ENCODE measurements around the gene SLCO4A1.

SLCO4A1 gene

DNA sequence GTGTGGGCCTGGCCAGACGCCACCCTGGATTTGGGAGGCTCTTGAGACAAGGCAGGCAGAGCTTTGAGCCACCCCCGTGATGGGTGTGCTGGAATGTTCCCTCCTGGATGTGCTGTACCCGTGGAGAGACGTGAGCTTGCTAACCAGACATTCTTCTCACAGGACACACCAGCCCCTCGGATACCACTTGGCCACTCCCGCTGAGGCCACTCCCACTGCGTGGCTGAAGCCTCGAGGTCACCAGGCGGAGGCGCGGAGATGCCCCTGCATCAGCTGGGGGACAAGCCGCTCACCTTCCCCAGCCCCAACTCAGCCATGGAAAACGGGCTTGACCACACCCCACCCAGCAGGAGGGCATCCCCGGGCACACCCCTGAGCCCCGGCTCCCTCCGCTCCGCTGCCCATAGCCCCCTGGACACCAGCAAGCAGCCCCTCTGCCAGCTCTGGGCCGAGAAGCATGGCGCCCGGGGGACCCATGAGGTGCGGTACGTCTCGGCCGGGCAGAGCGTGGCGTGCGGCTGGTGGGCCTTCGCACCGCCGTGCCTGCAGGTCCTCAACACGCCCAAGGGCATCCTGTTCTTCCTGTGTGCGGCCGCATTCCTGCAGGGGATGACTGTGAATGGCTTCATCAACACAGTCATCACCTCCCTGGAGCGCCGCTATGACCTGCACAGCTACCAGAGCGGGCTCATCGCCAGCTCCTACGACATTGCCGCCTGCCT, 14.1 kb downstream of the SLCO4A1 start:
- H3K4me1 Mint-ChIP-seq (ENCODE audit: low read depth) = peaks cover 13% of the 10 kb centered on the region
- H3K9me3 Mint-ChIP-seq (ENCODE audit: low read depth) = no peaks in the 10 kb centered on the region
- H3K27ac Mint-ChIP-seq = no peak overlapping the region
- H3K4me3 Mint-ChIP-seq = no peak overlapping the region
- H3K27me3 Mint-ChIP-seq = no peaks in the 10 kb centered on the region
- H3K36me3 Mint-ChIP-seq = no peaks in the 10 kb centered on the region

GRCh38 chr20:62656919-62657588, 14.8 kb downstream of the SLCO4A1 start:
- Mint-ChIP-seq H3K27ac (no peak overlapping the region), H3K9me3 (ENCODE audit: low read depth) (no peaks in the 10 kb centered on the region), H3K4me3 (no peak overlapping the region), H3K27me3 (no peaks in the 10 kb centered on the region), H3K4me1 (ENCODE audit: low read depth) (peaks cover 8% of the 10 kb centered on the region), H3K36me3 (no peaks in the 10 kb centered on the region)

GRCh38 chr20:62657589-62657942, 15.3 kb downstream of the SLCO4A1 start:
- Mint-ChIP-seq H3K27me3 (no peaks in the 10 kb centered on the region), H3K36me3 (no peaks in the 10 kb centered on the region), H3K4me1 (ENCODE audit: low read depth) (peaks cover 3% of the 10 kb centered on the region), H3K4me3 (no peak overlapping the region), H3K27ac (no peak overlapping the region), H3K9me3 (ENCODE audit: low read depth) (no peaks in the 10 kb centered on the region)

DNA sequence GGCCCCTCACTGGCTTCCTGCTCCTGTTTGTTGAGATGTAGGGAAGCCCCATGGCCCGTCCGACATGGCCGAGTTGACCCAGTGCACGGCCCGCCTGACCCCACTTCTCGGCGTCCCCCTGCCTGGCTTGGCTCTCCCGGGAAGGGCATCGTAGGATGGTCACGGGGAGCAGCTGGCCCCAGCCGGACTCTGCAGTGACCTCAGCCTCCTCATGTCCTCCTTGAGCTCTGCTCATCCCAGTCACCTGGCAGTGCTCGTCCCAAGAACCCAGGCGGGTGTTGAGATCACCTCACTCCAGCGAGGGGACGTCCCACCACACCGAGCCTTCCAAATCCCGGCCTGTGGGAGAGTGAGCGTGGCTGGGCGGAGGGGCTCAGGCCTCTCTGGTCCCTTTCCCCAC, 15.7 kb downstream of the SLCO4A1 start:
- H3K4me1 Mint-ChIP-seq (ENCODE audit: low read depth) = peaks cover 2% of the 10 kb centered on the region
- no peaks in the 10 kb centered on the region for H3K9me3 Mint-ChIP-seq (ENCODE audit: low read depth)
- no peak overlapping the region for H3K27ac Mint-ChIP-seq
- H3K4me3 Mint-ChIP-seq = no peak overlapping the region
- no peaks in the 10 kb centered on the region for H3K36me3 Mint-ChIP-seq
- no peaks in the 10 kb centered on the region for H3K27me3 Mint-ChIP-seq

- no peak overlapping the region for H3K27ac Mint-ChIP-seq
- H3K27me3 Mint-ChIP-seq = no peaks in the 10 kb centered on the region
- no peaks in the 10 kb centered on the region for H3K4me1 Mint-ChIP-seq (ENCODE audit: low read depth)
- no peaks in the 10 kb centered on the region for H3K9me3 Mint-ChIP-seq (ENCODE audit: low read depth)
- no peaks in the 10 kb centered on the region for H3K36me3 Mint-ChIP-seq
- no peak overlapping the region for H3K4me3 Mint-ChIP-seq
These were observed 16.4 kb downstream of the SLCO4A1 start for GRCh38 chr20:62658593-62659178.

DNA sequence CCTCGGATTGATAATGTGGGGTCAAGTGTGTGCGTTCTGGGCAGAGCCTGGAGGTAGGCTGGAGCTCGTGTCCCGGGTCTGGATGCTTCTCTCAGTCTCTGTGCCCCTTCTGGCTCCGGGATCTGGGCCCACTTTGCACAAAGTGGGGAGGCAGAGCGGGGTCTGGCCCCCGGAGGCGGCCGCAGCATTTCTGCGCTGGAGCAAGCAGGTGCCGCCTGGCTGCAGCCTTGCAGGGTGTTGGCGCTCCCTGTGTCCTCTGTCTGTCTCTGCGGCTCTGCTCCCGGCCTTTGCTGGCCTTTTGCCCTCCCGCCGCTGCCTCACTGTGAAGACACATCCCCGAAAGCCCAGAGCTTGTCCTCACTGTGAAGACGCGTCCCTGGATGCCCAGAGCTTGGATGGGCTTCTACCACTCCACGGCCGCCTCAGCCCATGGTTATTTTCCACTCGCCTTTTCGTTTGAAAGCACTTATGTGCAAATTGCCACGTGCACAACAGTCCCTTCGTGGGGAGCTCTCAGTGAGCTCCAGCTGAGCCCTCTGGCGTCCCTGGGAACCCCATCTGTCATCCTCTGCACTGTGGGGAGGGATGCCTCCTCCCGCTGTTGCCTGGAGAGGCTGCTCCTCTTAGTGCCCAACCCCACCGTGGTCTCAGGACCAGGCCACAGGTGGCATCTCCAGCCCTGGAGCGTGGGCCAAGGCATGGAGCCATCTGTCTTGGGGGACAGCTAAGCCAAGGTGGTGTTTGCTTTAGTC, 17.4 kb downstream of the SLCO4A1 start:
- H3K36me3 Mint-ChIP-seq = no peaks in the 10 kb centered on the region
- H3K4me3 Mint-ChIP-seq = no peak overlapping the region
- H3K4me1 Mint-ChIP-seq (ENCODE audit: low read depth) = no peaks in the 10 kb centered on the region
- no peaks in the 10 kb centered on the region for H3K27me3 Mint-ChIP-seq
- no peaks in the 10 kb centered on the region for H3K9me3 Mint-ChIP-seq (ENCODE audit: low read depth)
- H3K27ac Mint-ChIP-seq = no peak overlapping the region

- H3K4me3 Mint-ChIP-seq = no peak overlapping the region
- H3K9me3 Mint-ChIP-seq (ENCODE audit: low read depth) = no peaks in the 10 kb centered on the region
- no peaks in the 10 kb centered on the region for H3K4me1 Mint-ChIP-seq (ENCODE audit: low read depth)
- H3K27ac Mint-ChIP-seq = no peak overlapping the region
- no peaks in the 10 kb centered on the region for H3K27me3 Mint-ChIP-seq
- H3K36me3 Mint-ChIP-seq = no peaks in the 10 kb centered on the region
These were observed 17.9 kb downstream of the SLCO4A1 start for GRCh38 chr20:62660240-62660615.

GRCh38 chr20:62660768-62661167, 18.5 kb downstream of the SLCO4A1 start:
- Mint-ChIP-seq H3K9me3 (ENCODE audit: low read depth) (no peaks in the 10 kb centered on the region), H3K36me3 (no peaks in the 10 kb centered on the region)

GRCh38 chr20:62661647-62662046, 19.3 kb downstream of the SLCO4A1 start:
- no peaks in the 10 kb centered on the region for H3K4me1 Mint-ChIP-seq (ENCODE audit: low read depth)
- no peaks in the 10 kb centered on the region for H3K9me3 Mint-ChIP-seq (ENCODE audit: low read depth)
- no peak overlapping the region for H3K4me3 Mint-ChIP-seq
- no peaks in the 10 kb centered on the region for H3K27me3 Mint-ChIP-seq
- H3K27ac Mint-ChIP-seq = no peak overlapping the region
- no peaks in the 10 kb centered on the region for H3K36me3 Mint-ChIP-seq

More at GRCh38 chr20:62660768-62661167, 18.5 kb downstream of the SLCO4A1 start:
- H3K4me1 Mint-ChIP-seq (ENCODE audit: low read depth) = no peaks in the 10 kb centered on the region
- no peaks in the 10 kb centered on the region for H3K27me3 Mint-ChIP-seq
- H3K27ac Mint-ChIP-seq = no peak overlapping the region
- no peak overlapping the region for H3K4me3 Mint-ChIP-seq

- Mint-ChIP-seq H3K27me3 (no peaks in the 10 kb centered on the region), H3K4me1 (ENCODE audit: low read depth) (no peaks in the 10 kb centered on the region), H3K27ac (no peak overlapping the region), H3K36me3 (peaks cover 2% of the 10 kb centered on the region), H3K4me3 (no peak overlapping the region), H3K9me3 (ENCODE audit: low read depth) (no peaks in the 10 kb centered on the region)
These were observed 20.1 kb downstream of the SLCO4A1 start for GRCh38 chr20:62662422-62662821.

DNA sequence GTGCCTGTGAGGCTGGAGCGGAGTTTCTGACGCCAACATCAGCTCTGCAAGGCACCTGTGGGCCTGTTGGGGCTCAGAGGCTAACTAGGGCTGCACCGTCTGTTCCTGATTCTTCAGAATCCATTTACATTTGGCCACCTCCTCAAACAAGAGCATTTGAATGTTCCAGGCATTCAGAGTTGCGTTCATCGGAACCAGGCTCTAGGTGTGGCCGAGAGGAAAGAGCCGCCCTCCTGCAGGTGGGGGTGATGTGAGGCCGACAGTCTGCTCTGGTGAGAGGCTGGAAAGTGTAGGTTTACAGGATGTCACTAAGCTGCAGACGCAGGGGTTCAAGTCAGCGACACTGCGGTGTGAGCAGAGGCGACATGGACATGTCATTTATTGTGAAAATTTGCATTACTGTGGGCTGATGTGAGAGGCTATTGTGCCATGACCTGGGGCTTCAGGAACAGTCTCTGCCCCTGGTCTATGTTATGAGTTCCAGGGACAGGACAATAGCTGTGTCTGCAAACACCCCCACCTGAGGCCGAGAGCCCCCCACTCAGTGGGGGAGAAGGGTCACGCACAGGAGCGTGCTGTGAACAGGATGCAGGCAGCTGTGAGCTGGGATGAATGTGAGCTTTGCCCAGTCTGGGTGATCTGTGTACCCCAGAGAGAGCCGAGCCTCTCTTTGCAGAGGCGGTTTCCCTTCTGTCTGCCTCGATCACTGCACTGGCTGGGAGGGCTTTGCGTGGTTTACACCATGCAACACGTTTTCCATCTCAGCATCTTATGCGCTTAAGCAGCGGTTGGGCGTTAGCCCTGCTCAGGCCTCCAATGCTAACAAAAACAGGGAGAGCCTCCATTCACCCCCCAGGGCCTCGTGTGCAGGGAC, 21.1 kb downstream of the SLCO4A1 start:
- Mint-ChIP-seq H3K36me3 (peaks cover 4% of the 10 kb centered on the region), H3K27ac (no peak overlapping the region), H3K4me3 (no peak overlapping the region), H3K27me3 (no peaks in the 10 kb centered on the region), H3K9me3 (ENCODE audit: low read depth) (no peaks in the 10 kb centered on the region), H3K4me1 (ENCODE audit: low read depth) (no peaks in the 10 kb centered on the region)

DNA sequence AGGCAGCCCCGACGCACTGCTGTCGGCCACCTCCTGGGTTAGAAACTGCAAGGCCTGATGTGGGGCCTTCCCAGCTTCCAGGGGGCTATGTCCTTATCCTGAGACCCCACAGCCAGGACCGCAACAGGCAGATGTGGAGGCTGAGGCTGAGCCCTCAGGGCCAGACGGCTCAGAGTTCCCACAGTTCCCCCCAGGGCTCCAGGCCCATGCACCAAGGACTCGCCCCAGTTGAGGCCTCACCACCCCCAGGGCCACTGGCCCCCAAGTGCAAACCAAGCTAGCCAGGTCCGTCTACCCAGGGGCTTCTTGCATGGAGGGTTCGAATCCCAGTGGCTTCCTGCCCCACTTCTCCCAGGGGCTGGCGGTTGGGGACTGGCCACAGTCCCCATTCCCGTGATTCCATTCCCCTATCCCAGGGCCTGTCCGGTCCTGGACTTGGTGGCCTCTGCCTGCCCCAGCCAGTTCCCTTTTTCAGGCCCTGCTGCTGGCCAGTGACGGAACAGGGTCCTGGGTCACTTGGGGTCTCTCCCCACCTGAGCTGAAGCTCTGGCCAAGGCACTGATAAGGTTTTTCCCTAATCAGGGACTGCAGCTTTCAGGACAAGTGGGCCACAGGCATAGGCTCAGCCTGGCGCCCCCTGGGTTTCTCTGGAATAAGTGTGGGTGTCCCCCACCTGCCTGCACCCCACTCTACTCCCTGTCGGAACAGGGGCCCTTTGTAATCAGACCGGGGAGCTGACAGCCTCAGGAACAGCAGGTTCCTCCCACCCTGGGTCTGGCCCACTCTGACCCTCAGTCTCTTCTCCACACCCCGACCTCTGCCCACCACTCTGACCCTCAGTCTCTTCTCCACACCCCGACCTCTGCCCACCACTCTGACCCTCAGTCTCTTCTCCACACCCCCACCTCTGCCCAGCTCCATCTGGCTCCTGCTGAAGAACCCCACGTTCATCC, 22.0 kb downstream of the SLCO4A1 start:
- H3K27ac Mint-ChIP-seq = no peak overlapping the region

DNA sequence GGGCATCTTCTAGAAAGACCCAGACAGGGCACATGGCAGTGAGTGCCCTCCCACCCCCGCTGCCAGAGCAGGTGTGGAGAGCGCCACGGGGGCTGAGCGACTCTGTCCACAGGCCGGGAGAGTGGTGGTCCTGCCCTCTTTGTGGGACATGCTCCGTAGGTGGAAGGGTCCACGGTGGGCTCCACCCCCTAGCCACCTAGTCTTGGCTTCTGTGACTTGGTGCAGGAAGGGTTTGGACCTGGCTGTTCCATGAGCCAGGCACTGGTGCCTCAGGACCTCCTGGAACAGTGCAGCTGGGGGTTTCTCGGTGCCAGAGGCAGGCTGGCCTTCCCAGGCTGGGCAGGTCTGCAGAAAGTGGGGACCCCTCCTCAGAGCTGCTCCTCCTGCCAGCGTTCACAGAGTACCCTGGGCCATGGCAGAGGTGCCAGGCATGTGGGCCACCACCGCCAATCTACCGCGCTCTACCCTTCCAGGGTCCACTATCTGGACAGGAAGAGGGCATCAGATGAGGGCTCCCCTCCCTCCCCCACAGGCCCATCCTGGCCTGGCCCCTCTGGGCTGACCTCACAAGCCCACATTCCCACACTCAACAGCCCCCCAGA, 23.0 kb downstream of the SLCO4A1 start:
- H3K27me3 Mint-ChIP-seq = no peaks in the 10 kb centered on the region
- no peaks in the 10 kb centered on the region for H3K9me3 Mint-ChIP-seq (ENCODE audit: low read depth)
- no peaks in the 10 kb centered on the region for H3K4me1 Mint-ChIP-seq (ENCODE audit: low read depth)
- peaks cover 5% of the 10 kb centered on the region for H3K36me3 Mint-ChIP-seq
- no peak overlapping the region for H3K27ac Mint-ChIP-seq
- no peak overlapping the region for H3K4me3 Mint-ChIP-seq

More for the DNA sequence above, 22.0 kb downstream of the SLCO4A1 start:
- Mint-ChIP-seq H3K4me1 (ENCODE audit: low read depth) (no peaks in the 10 kb centered on the region), H3K36me3 (peaks cover 5% of the 10 kb centered on the region), H3K9me3 (ENCODE audit: low read depth) (no peaks in the 10 kb centered on the region), H3K27me3 (no peaks in the 10 kb centered on the region), H3K4me3 (no peak overlapping the region)

All from activated naive CD8-positive, alpha-beta T cell (primary cell).